ENCODE measurements around the gene ST7. TPM values are rescaled to one million over a fixed set of nuclear protein-coding genes. Genes with fewer than 3 reads are reported as not detected.
A peak's percentile ranks its signal among the peaks of the same experiment; 100 is the strongest.

The ST7 gene
- total and polyA plus RNA-seq, 2 experiments from 2014 or later, result 9.9 to 18.3 TPM

DNA sequence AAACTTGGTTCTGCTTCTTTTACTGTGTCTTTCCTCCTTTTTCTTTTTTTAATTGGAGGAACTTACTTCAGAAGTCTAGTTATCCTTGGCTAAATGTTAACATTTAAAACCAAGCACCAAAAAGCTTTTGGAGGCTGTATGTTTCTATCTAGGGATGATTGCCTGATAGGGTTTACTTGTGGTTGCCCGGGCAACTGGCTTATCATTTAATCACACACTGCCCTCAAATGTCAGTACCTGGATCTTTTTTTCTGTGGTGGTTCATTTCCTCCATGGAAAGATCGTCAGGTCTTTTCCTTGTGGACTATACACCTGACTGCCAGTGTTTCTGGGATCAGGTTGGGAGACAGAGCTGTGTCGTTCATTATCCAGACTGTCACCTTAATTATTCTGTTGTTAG is 196.4 kb downstream of the ST7 start:
- no peaks in the 10 kb centered on the region for H3K36me3 Mint-ChIP-seq (ENCODE audit: low read depth)
- no peak for ATAC-seq

DNA sequence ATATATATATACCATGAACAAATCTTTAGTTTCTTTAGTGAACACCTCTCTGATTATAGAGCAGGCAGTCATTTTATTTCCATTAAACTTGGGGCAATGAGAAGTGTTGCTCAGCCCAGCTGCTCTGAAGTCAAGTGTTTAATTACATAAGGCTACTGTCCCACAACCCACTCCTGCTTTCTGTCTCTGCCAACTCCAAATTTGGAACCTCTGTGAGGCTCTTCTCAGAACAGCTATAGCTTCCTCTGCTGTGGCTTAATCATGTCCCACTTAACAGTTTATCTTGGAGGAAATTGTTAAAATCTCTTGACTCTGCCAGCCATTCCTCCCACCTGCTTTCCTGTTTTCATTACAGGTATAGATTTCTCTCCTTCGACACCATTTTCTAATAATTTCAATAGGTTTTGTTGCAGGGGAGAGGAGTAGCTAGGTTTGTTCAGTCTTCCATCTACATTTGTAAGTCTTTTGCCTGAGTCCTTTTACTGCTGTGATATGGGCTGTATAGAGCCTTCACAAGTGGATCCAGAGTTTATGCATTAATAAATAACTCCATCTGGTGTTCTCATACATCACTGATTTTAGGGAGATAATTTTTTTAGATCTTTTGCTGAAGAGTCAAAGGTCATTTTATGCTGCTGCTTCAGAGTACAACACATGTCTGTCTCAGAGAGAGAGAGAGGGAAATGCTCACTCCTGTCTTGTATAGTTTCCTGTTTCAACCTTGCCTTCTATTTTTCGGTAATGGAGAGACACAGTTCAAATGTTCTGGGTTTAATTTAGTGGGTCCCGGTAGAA is 199.1 kb downstream of the ST7 start:
- no peaks in the 10 kb centered on the region for H3K9me3 Mint-ChIP-seq
- Histone ChIP-seq H3K27ac (ENCODE audit: low read depth) (no peak overlapping the region), H3K9me2 (ENCODE audit: insufficient read depth) (peaks cover 11% of the 10 kb centered on the region; the same call in 1 of the 2 replicates), H3F3A (replicated peaks; ENCODE audit: low read depth) (no peaks in the 10 kb centered on the region), H3K36me3 (ENCODE audit: insufficient read depth) (no peaks in the 10 kb centered on the region), H4K20me1 (replicated peaks; ENCODE audit: insufficient read depth) (no peaks in the 10 kb centered on the region), H3K4me3 (no peak overlapping the region), H2AFZ (no peak overlapping the region), H3K4me1 (ENCODE audit: insufficient read depth) (peaks cover 20% of the 10 kb centered on the region), H3K79me2 (replicated peaks; ENCODE audit: insufficient read depth) (no peaks in the 10 kb centered on the region), H3K27me3 (ENCODE audit: insufficient read depth) (no peaks in the 10 kb centered on the region), H3K4me2 (no peak overlapping the region)
- H3K27ac Mint-ChIP-seq, result no peak overlapping the region
- peaks cover 19% of the 10 kb centered on the region for H3K4me1 Mint-ChIP-seq
- H3K36me3 Mint-ChIP-seq (ENCODE audit: low read depth), result no peaks in the 10 kb centered on the region
- TF ChIP-seq ZNF331 (CRISPR knock-in tag; IDR thresholded peaks at IDR 0.05; ENCODE audit: low read depth), result no peak
- no peak for TF ChIP-seq ZNF114 (CRISPR knock-in tag; IDR thresholded peaks at IDR 0.05)
- TF ChIP-seq, protein P1, sequence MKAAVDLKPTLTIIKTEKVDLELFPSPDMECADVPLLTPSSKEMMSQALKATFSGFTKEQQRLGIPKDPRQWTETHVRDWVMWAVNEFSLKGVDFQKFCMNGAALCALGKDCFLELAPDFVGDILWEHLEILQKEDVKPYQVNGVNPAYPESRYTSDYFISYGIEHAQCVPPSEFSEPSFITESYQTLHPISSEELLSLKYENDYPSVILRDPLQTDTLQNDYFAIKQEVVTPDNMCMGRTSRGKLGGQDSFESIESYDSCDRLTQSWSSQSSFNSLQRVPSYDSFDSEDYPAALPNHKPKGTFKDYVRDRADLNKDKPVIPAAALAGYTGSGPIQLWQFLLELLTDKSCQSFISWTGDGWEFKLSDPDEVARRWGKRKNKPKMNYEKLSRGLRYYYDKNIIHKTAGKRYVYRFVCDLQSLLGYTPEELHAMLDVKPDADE (IDR thresholded peaks at IDR 0.05), result no peak
- TF ChIP-seq, protein P2, sequence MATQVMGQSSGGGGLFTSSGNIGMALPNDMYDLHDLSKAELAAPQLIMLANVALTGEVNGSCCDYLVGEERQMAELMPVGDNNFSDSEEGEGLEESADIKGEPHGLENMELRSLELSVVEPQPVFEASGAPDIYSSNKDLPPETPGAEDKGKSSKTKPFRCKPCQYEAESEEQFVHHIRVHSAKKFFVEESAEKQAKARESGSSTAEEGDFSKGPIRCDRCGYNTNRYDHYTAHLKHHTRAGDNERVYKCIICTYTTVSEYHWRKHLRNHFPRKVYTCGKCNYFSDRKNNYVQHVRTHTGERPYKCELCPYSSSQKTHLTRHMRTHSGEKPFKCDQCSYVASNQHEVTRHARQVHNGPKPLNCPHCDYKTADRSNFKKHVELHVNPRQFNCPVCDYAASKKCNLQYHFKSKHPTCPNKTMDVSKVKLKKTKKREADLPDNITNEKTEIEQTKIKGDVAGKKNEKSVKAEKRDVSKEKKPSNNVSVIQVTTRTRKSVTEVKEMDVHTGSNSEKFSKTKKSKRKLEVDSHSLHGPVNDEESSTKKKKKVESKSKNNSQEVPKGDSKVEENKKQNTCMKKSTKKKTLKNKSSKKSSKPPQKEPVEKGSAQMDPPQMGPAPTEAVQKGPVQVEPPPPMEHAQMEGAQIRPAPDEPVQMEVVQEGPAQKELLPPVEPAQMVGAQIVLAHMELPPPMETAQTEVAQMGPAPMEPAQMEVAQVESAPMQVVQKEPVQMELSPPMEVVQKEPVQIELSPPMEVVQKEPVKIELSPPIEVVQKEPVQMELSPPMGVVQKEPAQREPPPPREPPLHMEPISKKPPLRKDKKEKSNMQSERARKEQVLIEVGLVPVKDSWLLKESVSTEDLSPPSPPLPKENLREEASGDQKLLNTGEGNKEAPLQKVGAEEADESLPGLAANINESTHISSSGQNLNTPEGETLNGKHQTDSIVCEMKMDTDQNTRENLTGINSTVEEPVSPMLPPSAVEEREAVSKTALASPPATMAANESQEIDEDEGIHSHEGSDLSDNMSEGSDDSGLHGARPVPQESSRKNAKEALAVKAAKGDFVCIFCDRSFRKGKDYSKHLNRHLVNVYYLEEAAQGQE (IDR thresholded peaks at IDR 0.05; ENCODE audit: unreplicated experiment), result no peak
- no peak for TF ChIP-seq NANOG (IDR thresholded peaks at IDR 0.05; ENCODE audit: borderline replicate concordance)
- TF ChIP-seq, protein P3, sequence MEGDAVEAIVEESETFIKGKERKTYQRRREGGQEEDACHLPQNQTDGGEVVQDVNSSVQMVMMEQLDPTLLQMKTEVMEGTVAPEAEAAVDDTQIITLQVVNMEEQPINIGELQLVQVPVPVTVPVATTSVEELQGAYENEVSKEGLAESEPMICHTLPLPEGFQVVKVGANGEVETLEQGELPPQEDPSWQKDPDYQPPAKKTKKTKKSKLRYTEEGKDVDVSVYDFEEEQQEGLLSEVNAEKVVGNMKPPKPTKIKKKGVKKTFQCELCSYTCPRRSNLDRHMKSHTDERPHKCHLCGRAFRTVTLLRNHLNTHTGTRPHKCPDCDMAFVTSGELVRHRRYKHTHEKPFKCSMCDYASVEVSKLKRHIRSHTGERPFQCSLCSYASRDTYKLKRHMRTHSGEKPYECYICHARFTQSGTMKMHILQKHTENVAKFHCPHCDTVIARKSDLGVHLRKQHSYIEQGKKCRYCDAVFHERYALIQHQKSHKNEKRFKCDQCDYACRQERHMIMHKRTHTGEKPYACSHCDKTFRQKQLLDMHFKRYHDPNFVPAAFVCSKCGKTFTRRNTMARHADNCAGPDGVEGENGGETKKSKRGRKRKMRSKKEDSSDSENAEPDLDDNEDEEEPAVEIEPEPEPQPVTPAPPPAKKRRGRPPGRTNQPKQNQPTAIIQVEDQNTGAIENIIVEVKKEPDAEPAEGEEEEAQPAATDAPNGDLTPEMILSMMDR (conservative IDR thresholded peaks at IDR 0.05; ENCODE audit: low read depth in 2 of 2), result no peak
- no peak for TF ChIP-seq EZH2phosphoT487 (IDR thresholded peaks at IDR 0.05; ENCODE audit: unreplicated experiment)
- no peak for TF ChIP-seq STAT1 (IDR thresholded peaks at IDR 0.05; ENCODE audit: unreplicated experiment)
- ATAC-seq (no peak), DNase-seq (ENCODE audit: low spot score) (no peak)
- H3K4me3 Mint-ChIP-seq, result no peak overlapping the region
- H3K27me3 Mint-ChIP-seq (ENCODE audit: insufficient read depth, low read depth, poor library complexity), result no peaks in the 10 kb centered on the region

More for the DNA sequence above, 196.4 kb downstream of the ST7 start:
- Mint-ChIP-seq H3K27ac (no peak overlapping the region), H3K4me3 (no peak overlapping the region), H3K27me3 (ENCODE audit: insufficient read depth, low read depth, poor library complexity) (no peaks in the 10 kb centered on the region), H3K4me1 (peaks cover 26% of the 10 kb centered on the region), H3K9me3 (no peaks in the 10 kb centered on the region)
- H4K20me1 ChIP-seq (replicated peaks; ENCODE audit: insufficient read depth), result no peaks in the 10 kb centered on the region
- H3K27ac ChIP-seq (ENCODE audit: low read depth), result no peak overlapping the region
- H3K36me3 ChIP-seq (ENCODE audit: insufficient read depth), result no peaks in the 10 kb centered on the region
- H3K79me2 ChIP-seq (replicated peaks; ENCODE audit: insufficient read depth), result no peaks in the 10 kb centered on the region
- no peak for TF ChIP-seq ZNF331 (CRISPR knock-in tag; IDR thresholded peaks at IDR 0.05; ENCODE audit: low read depth)
- no peak for TF ChIP-seq EZH2phosphoT487 (IDR thresholded peaks at IDR 0.05; ENCODE audit: unreplicated experiment)
- TF ChIP-seq, protein P1 (IDR thresholded peaks at IDR 0.05), result no peak
- no peak for TF ChIP-seq ZNF114 (CRISPR knock-in tag; IDR thresholded peaks at IDR 0.05)
- TF ChIP-seq, protein P3 (conservative IDR thresholded peaks at IDR 0.05; ENCODE audit: low read depth in 2 of 2), result no peak
- no peak for TF ChIP-seq NANOG (IDR thresholded peaks at IDR 0.05; ENCODE audit: borderline replicate concordance)
- no peak for TF ChIP-seq CREB1 (CRISPR knock-in tag; IDR thresholded peaks at IDR 0.05; ENCODE audit: low read depth)
- TF ChIP-seq JUNB (IDR thresholded peaks at IDR 0.05; ENCODE audit: unreplicated experiment), result no peak
- TF ChIP-seq POLR2AphosphoS5 (IDR thresholded peaks at IDR 0.05; ENCODE audit: low read depth), result no peak
- no peak for TF ChIP-seq EZH2 (IDR thresholded peaks at IDR 0.05; ENCODE audit: low read depth, unreplicated experiment)
- TF ChIP-seq STAT1 (IDR thresholded peaks at IDR 0.05; ENCODE audit: unreplicated experiment), result no peak
- H3K4me3 ChIP-seq, result no peak overlapping the region
- H3K4me1 ChIP-seq (ENCODE audit: insufficient read depth), result peaks cover 15% of the 10 kb centered on the region
- peak overlapping the region; percentile 33; the same call in 1 of the 2 replicates for H3K4me2 ChIP-seq
- no peaks in the 10 kb centered on the region for H3K9me2 ChIP-seq (ENCODE audit: insufficient read depth)
- H2AFZ ChIP-seq, result no peak overlapping the region
- no peak for DNase-seq (ENCODE audit: low spot score)
- H3F3A ChIP-seq (replicated peaks; ENCODE audit: low read depth), result no peaks in the 10 kb centered on the region
- no peaks in the 10 kb centered on the region for H3K27me3 ChIP-seq (ENCODE audit: insufficient read depth)
